Breast epithelium (tissue), 4 donors: ENCODE results near the gene TRANK1. TPM values are rescaled to one million over a fixed set of nuclear protein-coding genes. Genes with fewer than 3 reads are reported as not detected.

Experiments used
- DNase-seq, 2 donors: peaks; one replicate each; pipeline ENCODE4 v3.0.0-alpha.2; 2019; ENCODE audit warnings: low spot score in 2 of 2
- H3K27ac ChIP-seq, 2 donors: fragments of 200-600 bp; sonication (generic) in 1 of 2; one replicate each; pipeline ENCODE4 v1.5.1; 2016 to 2019; ENCODE audit warnings: mild to moderate bottlenecking in 1 of 2
- H3K27me3 ChIP-seq, 2 donors: fragments of 200-600 bp; sonication (generic) in 1 of 2; one replicate each; pipeline versions ENCODE4 v1.5.1 to v1.6.0; 2017 to 2019; ENCODE audit warnings: control low read depth in 1 of 2, mild to moderate bottlenecking in 1 of 2
- H3K36me3 ChIP-seq: fragments of 200-600 bp; one replicate; pipeline ENCODE4 v1.5.1; 2019
- H3K4me1 ChIP-seq, 2 donors: fragments of 200-600 bp; sonication (generic); one replicate each; pipeline ENCODE4 v1.5.1; 2016 to 2019; ENCODE audit warnings: control low read depth in 1 of 2
- H3K4me3 ChIP-seq, 3 donors: fragments of 200-600 bp; sonication (generic); 1 replicate in 2 of 3; 2 replicates in 1 of 3; pipeline ENCODE4 v1.5.1; 2016 to 2019; ENCODE audit warnings: mild to moderate bottlenecking in 3 of 3, moderate library complexity in 2 of 3
- H3K9me3 ChIP-seq, 2 donors: fragments of 200-600 bp; sonication (generic) in 1 of 2; one replicate each; pipeline ENCODE4 v1.5.1; 2016 to 2019; ENCODE audit warnings: control low read depth in 1 of 2
- POLR2A ChIP-seq: fragments of 450-650 bp; IDR thresholded peaks from one replicate; pipeline ENCODE4 v1.6.1; 2016; ENCODE audit warnings: antibody characterized with exemption, mild to moderate bottlenecking, moderate library complexity
- POLR2AphosphoS5 ChIP-seq, 3 donors: sonication (generic); formaldehyde crosslinking; IDR thresholded peaks; one replicate each; pipeline ENCODE4 v1.6.1; 2017; ENCODE audit warnings: antibody characterized with exemption in 3 of 3
- intact Hi-C: fragments of 100-400 bp; cut with DNase I; formaldehyde crosslinking; loops from one replicate; pipeline ENCODE4 v1.15.1; 2023; ENCODE audit warnings: low total_unique reads
- total RNA-seq, 3 donors: library from RNA; depleted of rRNA; stranded (reverse); fragments of >200 nt; gene quantifications; one replicate each; pipeline ENCODE4 v1.1.0, GENCODE V29; 2016
- TF ChIP-seq, protein P1 (sequence below), 3 donors: fragments of 450-650 bp; IDR thresholded peaks; one replicate each; pipeline ENCODE4 v1.5.1; 2016 to 2017; ENCODE audit warnings: antibody characterized with exemption in 3 of 3, mild to moderate bottlenecking in 3 of 3, moderate library complexity in 3 of 3

The TRANK1 gene
- total RNA-seq, 3 donors from 2014 or later: 13.6 to 16.6 (median 13.8) TPM

DNA sequence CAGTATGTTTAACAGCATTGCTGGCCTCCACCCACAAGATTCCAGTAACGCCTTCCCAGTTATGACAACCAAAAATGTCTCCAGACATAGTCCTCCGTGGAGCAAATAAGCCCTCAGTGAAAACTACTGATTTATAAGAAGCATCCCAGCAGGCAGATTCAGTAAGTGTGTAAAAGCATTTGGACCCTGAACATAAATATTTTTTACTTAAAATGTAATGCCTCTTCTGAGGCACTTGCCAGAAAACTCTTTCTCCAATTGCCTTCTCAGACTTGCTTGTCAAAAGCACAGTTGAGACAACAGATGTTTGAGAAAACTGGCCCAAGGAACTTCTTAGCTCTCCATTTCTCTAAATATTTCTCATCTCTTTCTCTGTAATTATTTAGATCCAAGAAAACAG lies 148.7 kb downstream of the TRANK1 start:
- no peak overlapping the region for H3K27ac ChIP-seq
- intact Hi-C loops: no loop called here
- H3K4me3 ChIP-seq: no peak overlapping the region
- H3K27me3 ChIP-seq: no peaks in the 10 kb centered on the region
- no peaks in the 10 kb centered on the region for H3K9me3 ChIP-seq
- no peaks in the 10 kb centered on the region for H3K4me1 ChIP-seq
- DNase-seq: no peak
- TF ChIP-seq POLR2A (no peak), POLR2AphosphoS5 (IDR thresholded peaks at IDR 0.05) (no peak)
- TF ChIP-seq, protein P1, sequence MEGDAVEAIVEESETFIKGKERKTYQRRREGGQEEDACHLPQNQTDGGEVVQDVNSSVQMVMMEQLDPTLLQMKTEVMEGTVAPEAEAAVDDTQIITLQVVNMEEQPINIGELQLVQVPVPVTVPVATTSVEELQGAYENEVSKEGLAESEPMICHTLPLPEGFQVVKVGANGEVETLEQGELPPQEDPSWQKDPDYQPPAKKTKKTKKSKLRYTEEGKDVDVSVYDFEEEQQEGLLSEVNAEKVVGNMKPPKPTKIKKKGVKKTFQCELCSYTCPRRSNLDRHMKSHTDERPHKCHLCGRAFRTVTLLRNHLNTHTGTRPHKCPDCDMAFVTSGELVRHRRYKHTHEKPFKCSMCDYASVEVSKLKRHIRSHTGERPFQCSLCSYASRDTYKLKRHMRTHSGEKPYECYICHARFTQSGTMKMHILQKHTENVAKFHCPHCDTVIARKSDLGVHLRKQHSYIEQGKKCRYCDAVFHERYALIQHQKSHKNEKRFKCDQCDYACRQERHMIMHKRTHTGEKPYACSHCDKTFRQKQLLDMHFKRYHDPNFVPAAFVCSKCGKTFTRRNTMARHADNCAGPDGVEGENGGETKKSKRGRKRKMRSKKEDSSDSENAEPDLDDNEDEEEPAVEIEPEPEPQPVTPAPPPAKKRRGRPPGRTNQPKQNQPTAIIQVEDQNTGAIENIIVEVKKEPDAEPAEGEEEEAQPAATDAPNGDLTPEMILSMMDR (IDR thresholded peaks at IDR 0.05): no peak
- no peaks in the 10 kb centered on the region for H3K36me3 ChIP-seq

DNA sequence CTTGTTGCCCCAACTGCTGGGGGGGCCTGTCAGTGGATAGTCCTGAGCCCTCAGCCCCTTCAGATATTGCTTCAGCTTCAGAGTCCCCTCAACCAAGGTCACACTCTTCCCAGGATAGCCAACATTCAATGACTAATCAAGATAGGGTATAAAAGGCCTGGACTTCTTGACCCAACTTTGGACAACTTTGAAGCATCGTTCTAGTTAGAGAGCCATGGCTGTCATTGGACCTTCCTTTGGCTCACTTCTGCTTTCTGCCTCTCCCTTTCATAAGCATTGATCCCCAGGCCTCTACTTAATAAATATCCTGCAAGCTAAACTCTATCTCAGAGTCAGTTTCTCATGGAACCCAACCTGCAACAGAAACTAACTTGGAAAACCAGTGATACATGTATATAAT lies 149.2 kb downstream of the TRANK1 start:
- Histone ChIP-seq H3K27me3 (no peaks in the 10 kb centered on the region), H3K4me3 (no peak overlapping the region), H3K27ac (no peak overlapping the region), H3K36me3 (no peaks in the 10 kb centered on the region), H3K4me1 (no peaks in the 10 kb centered on the region), H3K9me3 (no peaks in the 10 kb centered on the region)
- TF ChIP-seq POLR2AphosphoS5 (IDR thresholded peaks at IDR 0.05) (no peak), POLR2A (no peak)
- TF ChIP-seq, protein P1 (IDR thresholded peaks at IDR 0.05): no peak
- DNase-seq: no peak
- intact Hi-C loops: no loop called here

DNA sequence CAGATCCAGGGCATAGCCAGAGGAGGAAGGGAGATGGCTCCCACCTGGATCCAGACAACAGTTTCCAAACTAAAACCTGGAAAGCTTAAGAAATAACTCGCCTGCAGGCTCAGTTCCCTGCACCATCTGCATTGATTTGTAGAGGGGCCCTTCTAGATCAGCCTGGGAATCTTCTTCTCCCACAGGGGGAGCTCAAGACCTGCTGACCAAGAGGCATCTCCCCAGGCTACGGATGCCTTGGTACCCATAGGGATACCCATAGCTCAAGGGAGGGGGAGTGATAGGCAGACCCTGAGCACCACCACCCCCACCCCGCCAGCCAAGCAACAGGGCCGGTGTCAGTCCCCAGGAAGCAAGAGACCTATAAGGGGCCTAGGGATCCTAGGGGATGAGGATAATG lies 152.5 kb downstream of the TRANK1 start:
- no peak for DNase-seq
- H3K4me3 ChIP-seq: no peak overlapping the region
- no peaks in the 10 kb centered on the region for H3K27me3 ChIP-seq
- no peaks in the 10 kb centered on the region for H3K4me1 ChIP-seq
- intact Hi-C loops: no loop called here
- no peaks in the 10 kb centered on the region for H3K9me3 ChIP-seq
- TF ChIP-seq POLR2AphosphoS5 (IDR thresholded peaks at IDR 0.05) (no peak), POLR2A (no peak)
- TF ChIP-seq, protein P1 (IDR thresholded peaks at IDR 0.05): no peak
- H3K27ac ChIP-seq: no peak overlapping the region
- no peaks in the 10 kb centered on the region for H3K36me3 ChIP-seq

DNA sequence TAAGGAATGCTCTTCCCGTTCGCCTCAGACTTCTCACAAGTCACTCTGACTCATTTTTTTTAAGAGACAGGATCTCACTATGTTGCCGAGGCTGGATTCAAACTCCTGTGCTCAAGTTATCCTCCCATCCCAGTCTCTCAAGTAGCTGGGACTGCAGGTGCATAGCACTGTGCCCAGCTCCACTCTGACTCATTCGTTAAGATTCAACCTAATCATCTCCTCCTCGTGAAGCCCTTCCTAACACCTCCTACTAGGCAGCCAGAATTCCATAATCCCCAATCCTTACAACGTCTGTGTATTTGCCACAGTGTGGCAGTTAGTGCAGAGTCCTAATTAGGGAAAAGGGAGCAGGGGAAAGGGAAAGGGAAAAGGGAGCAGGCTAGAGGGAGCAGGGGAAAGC lies 154.1 kb downstream of the TRANK1 start:
- H3K4me1 ChIP-seq: no peaks in the 10 kb centered on the region
- H3K4me3 ChIP-seq: no peak overlapping the region
- no peaks in the 10 kb centered on the region for H3K27me3 ChIP-seq
- H3K9me3 ChIP-seq: no peaks in the 10 kb centered on the region
- no peak for TF ChIP-seq POLR2A
- TF ChIP-seq, protein P1 (IDR thresholded peaks at IDR 0.05): no peak
- no peak for TF ChIP-seq POLR2AphosphoS5 (IDR thresholded peaks at IDR 0.05)
- no peak for DNase-seq
- no peak overlapping the region for H3K27ac ChIP-seq
- no peaks in the 10 kb centered on the region for H3K36me3 ChIP-seq
- intact Hi-C loops: no loop called here

DNA sequence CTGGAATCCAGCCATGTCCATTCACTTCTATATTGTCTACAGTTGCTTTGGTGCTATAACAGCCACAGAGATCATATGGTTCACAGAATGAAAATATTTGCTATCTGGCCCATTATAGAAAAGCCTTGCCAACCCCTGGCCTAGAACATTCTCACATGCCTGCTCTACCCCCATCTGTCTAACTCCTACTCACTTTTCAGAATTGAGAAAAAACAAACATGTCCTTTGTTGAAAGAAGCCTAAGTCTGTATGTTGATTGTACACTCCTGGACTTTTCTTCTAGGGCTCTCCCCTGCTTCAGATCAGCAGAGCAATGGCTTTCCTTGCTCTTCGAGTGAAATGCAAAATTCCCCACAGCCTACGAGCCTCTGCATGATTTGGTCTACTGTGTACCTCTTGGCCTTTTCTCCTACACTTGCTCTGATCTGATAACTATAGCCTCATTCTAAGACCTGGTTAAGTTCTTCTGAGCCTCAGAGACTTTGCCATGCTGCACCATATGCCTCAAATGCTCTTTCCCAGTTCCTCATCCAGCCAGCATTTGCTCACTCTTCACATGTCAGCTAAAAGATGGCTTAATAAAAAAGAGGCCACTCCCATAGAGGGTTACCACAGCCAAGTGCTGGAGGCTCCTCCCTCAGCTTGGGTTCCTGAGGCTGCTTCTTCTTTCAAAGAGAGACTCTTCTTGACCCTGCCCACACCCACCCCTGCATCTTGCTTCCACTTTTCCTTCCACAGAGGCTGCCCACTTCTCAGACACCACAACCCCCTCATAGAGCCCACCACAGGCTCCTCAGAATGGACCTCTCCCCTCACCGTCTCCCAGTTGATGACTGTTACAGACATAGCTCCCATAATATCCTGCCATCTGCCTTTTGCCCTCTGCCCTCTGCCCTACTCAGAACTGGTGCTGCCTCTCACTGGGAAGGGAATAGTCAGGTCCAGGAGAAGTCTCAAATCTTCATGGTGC lies 157.6 kb downstream of the TRANK1 start:
- no peak for TF ChIP-seq POLR2A
- TF ChIP-seq, protein P1 (IDR thresholded peaks at IDR 0.05): no peak
- no peak for TF ChIP-seq POLR2AphosphoS5 (IDR thresholded peaks at IDR 0.05)
- Histone ChIP-seq H3K4me3 (no peak overlapping the region), H3K27me3 (no peaks in the 10 kb centered on the region), H3K36me3 (no peaks in the 10 kb centered on the region), H3K4me1 (no peaks in the 10 kb centered on the region), H3K9me3 (no peaks in the 10 kb centered on the region), H3K27ac (no peak overlapping the region)
- DNase-seq: no peak
- intact Hi-C loops: no loop called here
